22Rv1 (cell line): ENCODE results near the gene TRERF1.

Experiments
- ZFX ChIP-seq: fragments of 450-650 bp; IDR thresholded peaks from 2 replicates; pipeline ENCODE4 v1.6.1; 2017; ENCODE audit warnings: antibody characterized with exemption, borderline replicate concordance
- TF ChIP-seq, protein P1 (sequence below): fragments of 450-650 bp; IDR thresholded peaks from 2 replicates; pipeline ENCODE4 v1.5.1; 2017; ENCODE audit warnings: mild to moderate bottlenecking

GRCh38 chr6:42387336-42387735 lies 64.4 kb downstream of the TRERF1 start:
- TF ChIP-seq, protein P1, sequence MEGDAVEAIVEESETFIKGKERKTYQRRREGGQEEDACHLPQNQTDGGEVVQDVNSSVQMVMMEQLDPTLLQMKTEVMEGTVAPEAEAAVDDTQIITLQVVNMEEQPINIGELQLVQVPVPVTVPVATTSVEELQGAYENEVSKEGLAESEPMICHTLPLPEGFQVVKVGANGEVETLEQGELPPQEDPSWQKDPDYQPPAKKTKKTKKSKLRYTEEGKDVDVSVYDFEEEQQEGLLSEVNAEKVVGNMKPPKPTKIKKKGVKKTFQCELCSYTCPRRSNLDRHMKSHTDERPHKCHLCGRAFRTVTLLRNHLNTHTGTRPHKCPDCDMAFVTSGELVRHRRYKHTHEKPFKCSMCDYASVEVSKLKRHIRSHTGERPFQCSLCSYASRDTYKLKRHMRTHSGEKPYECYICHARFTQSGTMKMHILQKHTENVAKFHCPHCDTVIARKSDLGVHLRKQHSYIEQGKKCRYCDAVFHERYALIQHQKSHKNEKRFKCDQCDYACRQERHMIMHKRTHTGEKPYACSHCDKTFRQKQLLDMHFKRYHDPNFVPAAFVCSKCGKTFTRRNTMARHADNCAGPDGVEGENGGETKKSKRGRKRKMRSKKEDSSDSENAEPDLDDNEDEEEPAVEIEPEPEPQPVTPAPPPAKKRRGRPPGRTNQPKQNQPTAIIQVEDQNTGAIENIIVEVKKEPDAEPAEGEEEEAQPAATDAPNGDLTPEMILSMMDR = no peak
- TF ChIP-seq ZFX = no peak
